ENCODE results near the gene TMEM14A. TPM values are rescaled to one million over a fixed set of nuclear protein-coding genes. Genes with fewer than 3 reads are reported as not detected.
"Not testable (repeated sequence)": the region's sequence is repeated elsewhere in the genome, so short reads cannot be mapped to it uniquely, and the experiment has no call there.

The TMEM14A gene
- total RNA-seq, 2 donors from 2014 or later: 12.1 to 18.1 TPM

DNA sequence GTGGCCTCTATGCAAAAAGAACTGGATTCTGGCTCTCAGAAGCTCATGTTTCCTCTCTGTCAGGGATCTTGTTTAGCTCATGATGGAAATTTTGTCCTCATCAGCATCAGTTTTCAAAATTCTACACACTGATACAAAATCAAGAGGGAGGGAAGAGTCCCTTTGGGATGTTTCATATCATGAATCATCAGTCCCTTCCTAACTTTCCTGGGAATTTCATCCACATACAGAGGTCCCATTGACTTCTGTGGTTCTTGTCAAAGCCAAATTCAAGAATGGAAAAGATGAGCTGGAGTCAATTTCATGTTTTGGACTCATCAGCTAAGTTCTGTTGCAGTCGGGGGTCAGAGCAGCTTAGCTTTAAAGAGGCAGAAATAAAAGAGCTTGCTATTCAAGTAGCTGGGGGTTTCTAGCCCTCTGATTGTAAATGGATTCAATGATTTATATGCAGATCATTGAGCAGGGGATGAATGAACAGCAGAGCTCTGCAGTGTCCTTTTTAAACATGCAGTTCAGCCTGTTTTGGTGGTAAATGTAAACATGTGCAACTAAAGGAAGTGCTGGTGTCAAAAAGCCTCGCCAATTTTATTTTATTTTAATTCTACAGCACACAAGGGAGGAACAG, 21.3 kb upstream of the TMEM14A start:
- no peak for DNase-seq (ENCODE audit: low spot score in 2 of 2)
- no peaks in the 10 kb centered on the region for H3K36me3 Mint-ChIP-seq
- no peak overlapping the region for H3K27ac Mint-ChIP-seq
- H3K9me3 Mint-ChIP-seq: no peaks in the 10 kb centered on the region
- ATAC-seq: no peak

DNA sequence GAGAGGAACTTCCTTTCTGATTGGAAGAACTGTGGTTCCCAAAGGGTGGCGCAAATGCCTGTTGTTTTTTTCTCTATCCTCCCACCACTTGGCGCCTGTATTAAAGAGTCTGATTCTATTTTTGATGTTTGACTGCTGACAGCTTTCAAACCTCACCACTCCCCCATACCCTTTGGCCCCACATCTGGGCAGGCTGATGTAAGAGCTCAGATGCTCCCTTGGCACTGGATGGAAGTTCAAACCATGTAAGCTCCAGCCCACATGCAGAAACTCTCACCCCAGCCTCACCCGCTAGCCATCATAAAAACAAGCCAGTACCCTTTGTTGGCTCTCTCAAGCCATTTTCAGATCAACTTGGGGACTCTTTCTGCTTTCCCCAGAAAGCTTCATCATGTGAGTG, 20.0 kb upstream of the TMEM14A start:
- no peak for ATAC-seq
- H3K9me3 Mint-ChIP-seq: no peaks in the 10 kb centered on the region
- H3K27ac Mint-ChIP-seq: peak overlapping the region in 1 of 2 donors; percentile 27
- no peaks in the 10 kb centered on the region for H3K36me3 Mint-ChIP-seq
- DNase-seq (ENCODE audit: low spot score in 2 of 2): no peak

DNA sequence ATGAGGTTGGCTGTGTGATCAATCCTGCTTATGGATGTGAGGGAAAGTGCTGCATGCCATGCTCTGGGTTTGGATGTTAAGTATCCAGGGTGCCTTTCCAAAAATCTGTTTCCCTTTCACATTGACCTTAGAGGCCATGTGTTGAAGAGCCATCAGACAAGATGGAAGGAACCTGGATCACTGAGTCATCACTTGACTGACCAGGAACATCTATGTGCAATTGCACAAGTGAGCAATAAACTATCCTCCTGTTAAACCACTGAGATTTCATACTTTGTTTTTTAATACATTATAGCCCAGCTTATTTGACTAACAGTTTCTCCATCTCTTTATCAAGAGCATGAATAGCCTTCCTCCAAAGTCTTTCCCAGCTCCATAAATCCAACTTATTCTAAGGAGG, 17.8 kb upstream of the TMEM14A start:
- H3K36me3 Mint-ChIP-seq: no peaks in the 10 kb centered on the region
- ATAC-seq (no peak), DNase-seq (ENCODE audit: low spot score in 2 of 2) (no peak)
- H3K27ac Mint-ChIP-seq: no peak overlapping the region
- H3K9me3 Mint-ChIP-seq: no peaks in the 10 kb centered on the region

DNA sequence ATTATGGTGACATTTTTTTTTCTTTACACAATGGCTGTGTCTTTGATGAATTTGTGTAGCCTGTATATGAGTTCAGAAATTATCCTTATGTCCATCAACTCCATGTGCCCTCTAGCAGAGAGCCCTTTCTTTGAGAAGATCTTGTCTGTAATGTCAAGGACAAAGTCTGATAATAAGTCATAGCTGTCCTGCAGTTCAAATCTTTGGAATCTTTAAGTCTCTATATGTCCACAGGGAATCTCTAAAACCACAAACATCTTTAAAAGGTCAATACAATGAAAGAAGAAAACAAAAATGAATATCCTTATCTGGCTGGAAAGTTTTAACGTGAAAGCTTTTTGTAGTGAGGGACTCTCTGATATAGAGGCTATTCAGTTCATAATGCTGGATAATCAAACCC, 16.9 kb upstream of the TMEM14A start:
- no peak overlapping the region for H3K27ac Mint-ChIP-seq
- no peak for ATAC-seq
- no peaks in the 10 kb centered on the region for H3K36me3 Mint-ChIP-seq
- DNase-seq (ENCODE audit: low spot score in 2 of 2): no peak
- no peaks in the 10 kb centered on the region for H3K9me3 Mint-ChIP-seq

DNA sequence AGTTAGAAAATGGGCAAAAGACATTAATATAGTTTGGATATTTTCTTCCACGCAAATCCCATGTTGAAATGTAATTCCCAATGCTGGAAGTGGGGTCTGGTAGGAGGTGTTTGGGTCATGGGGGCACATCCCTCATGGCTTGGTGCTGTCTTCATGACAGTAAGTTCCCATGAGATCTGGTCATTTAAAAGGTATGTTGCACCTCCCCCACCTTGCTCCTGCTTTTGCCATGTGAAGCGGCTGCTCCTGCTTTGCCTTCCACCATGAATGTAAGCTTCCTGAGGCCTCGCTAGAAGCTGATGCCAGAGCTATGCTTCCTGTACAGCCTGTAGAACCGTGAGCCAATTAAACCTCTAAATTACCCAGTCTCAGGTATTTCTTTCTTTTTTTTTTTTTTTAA, 16.3 kb upstream of the TMEM14A start:
- ATAC-seq (no peak), DNase-seq (ENCODE audit: low spot score in 2 of 2) (no peak)
- no peaks in the 10 kb centered on the region for H3K9me3 Mint-ChIP-seq
- no peaks in the 10 kb centered on the region for H3K36me3 Mint-ChIP-seq
- H3K27ac Mint-ChIP-seq: no peak overlapping the region

DNA sequence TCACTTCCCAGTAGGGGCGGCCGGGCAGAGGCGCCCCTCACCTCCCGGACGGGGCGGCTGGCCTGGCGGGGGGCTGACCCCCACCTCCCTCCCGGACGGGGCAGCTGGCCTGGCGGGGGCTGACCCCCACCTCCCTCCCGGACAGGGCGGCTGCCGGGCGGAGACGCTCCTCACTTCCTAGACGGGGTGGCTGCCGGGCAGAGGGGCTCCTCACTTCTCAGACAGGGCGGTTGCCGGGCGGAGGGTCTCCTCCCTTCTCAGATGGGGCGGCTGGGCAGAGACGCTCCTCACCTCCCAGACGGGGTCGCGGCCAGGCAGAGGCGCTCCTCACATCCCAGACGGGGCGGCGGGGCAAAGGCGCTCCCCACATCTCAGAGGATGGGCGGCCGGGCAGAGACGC, 15.0 kb upstream of the TMEM14A start:
- H3K9me3 Mint-ChIP-seq, ATAC-seq: not testable (repeated sequence)

DNA sequence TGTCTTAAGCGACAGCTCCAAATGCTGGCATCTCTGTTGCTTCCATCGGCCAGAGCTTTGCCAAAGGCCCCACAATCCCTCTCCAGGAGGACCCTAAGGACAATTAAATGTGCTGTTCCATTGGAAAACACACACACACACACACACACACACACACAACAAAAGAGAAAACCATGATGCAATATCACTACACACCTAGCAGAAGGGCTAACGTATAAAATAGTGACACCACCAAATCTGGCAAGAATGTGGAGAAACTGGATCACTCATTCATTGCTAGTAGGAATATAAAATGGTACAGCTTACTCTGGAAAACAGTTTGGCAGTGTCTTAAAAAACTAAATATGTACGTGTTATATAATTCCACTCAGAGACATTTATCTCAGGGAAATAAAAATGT, 13.0 kb upstream of the TMEM14A start:
- DNase-seq (ENCODE audit: low spot score in 2 of 2) (no peak), ATAC-seq (no peak)
- H3K27ac Mint-ChIP-seq: no peak overlapping the region
- H3K9me3 Mint-ChIP-seq: no peaks in the 10 kb centered on the region
- H3K36me3 Mint-ChIP-seq: no peaks in the 10 kb centered on the region

More for the DNA sequence above, 15.0 kb upstream of the TMEM14A start:
- H3K36me3 Mint-ChIP-seq; H3K27ac Mint-ChIP-seq; DNase-seq (ENCODE audit: low spot score in 2 of 2): not testable (repeated sequence)

DNA sequence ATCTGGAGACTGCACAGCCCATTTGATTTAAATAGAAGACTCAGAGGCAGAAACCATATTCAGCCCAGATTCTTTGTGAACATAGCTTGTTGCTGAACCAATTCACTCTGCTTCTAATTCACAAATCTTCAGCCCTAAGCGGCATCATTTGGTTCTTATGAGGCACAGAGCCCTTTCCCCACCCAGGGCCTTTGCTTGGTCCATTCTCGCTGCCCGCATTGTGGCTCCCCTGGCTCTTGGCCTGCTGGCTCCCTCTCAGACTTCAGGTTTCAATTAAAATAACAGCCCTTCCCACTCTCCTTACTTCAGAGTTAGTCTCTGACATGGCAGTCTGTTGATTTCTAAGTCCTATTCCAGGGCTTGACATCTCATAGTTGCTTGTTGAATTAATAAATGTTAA, 9.4 kb upstream of the TMEM14A start:
- Mint-ChIP-seq H3K9me3 (no peaks in the 10 kb centered on the region), H3K27ac (no peak overlapping the region), H3K36me3 (no peaks in the 10 kb centered on the region)
- no peak for ATAC-seq
- no peak for DNase-seq (ENCODE audit: low spot score in 2 of 2)

DNA sequence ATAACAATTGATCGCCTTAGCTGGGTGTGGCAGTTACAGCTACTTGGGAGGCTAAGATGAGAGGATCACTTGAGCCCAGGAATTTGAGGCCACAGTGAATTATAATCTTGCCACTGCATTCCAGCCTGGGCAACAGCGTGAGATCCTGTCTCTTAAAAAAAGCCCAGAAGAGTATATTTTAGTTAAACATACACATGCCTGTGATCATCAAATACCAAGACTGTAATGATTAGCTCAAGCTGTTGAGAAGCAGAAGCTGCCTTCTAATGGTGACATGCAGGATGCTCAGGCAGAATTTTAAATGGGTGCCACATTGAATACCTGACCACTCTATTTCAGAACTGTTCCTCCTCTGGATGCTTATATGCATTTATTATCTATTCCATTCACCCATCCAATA, 8.9 kb upstream of the TMEM14A start:
- ATAC-seq (no peak), DNase-seq (ENCODE audit: low spot score in 2 of 2) (no peak)
- no peak overlapping the region for H3K27ac Mint-ChIP-seq
- H3K9me3 Mint-ChIP-seq: no peaks in the 10 kb centered on the region
- H3K36me3 Mint-ChIP-seq: no peaks in the 10 kb centered on the region

DNA sequence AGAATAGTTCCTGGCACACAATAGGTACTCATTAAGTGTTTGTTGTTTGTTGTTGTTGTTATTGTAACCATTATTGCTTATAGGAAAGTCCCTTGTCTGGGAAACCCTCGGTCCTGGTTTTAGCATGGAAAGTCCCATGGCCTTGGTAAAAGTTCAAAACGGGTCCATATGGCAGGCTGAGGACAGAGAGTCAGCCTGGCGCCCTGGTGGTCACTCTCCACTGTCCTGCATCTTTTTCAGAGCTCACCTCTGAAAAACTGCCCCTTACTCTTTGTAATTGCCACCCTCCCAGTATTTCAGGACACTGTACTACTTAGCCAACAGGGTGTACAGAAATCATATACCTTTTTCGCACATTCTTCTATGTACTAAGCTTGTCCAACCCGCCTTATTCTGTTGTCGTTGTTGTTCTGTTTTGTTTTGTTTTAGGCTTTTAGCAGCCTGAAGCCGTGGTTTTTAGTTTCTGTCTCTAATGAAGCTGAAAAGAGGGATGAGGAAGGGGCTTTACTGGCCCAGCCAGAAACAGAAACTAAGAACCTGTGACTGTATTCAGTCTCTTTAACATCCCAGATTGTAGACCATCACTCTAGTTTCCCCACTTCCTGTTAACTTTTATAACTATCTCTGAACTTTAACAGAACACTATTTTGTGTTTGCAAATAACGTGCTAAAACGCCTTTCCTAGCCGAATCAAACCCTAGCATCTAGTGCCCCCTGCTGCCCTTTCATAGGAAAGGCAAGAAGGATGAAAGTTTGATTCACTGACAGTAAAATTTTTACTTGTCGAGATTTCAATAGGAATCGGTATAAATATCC, 7.6 kb upstream of the TMEM14A start:
- ATAC-seq: peak; percentile 35 to 53
- no peaks in the 10 kb centered on the region for H3K36me3 Mint-ChIP-seq

DNA sequence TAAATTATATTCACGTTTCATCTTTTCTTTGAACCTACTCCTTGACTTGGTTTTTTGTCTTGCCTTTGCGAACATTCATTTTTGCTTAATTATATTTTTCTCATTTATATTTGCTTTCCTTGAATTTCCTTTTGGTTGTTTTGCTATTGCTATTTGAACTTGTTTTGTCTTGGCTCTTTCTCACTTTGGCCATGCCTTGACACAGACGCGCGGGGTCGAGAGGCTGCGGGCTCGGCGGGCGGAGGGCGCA, 7.1 kb upstream of the TMEM14A start:
- no peaks in the 10 kb centered on the region for H3K9me3 Mint-ChIP-seq
- no peaks in the 10 kb centered on the region for H3K36me3 Mint-ChIP-seq
- DNase-seq (ENCODE audit: low spot score in 2 of 2): no peak
- no peak overlapping the region for H3K27ac Mint-ChIP-seq
- ATAC-seq: no peak

More for the DNA sequence above, 7.6 kb upstream of the TMEM14A start:
- peak in 1 of 2 donors; percentile 39 for DNase-seq (ENCODE audit: low spot score in 2 of 2)
- no peaks in the 10 kb centered on the region for H3K9me3 Mint-ChIP-seq
- H3K27ac Mint-ChIP-seq: no peak overlapping the region

DNA sequence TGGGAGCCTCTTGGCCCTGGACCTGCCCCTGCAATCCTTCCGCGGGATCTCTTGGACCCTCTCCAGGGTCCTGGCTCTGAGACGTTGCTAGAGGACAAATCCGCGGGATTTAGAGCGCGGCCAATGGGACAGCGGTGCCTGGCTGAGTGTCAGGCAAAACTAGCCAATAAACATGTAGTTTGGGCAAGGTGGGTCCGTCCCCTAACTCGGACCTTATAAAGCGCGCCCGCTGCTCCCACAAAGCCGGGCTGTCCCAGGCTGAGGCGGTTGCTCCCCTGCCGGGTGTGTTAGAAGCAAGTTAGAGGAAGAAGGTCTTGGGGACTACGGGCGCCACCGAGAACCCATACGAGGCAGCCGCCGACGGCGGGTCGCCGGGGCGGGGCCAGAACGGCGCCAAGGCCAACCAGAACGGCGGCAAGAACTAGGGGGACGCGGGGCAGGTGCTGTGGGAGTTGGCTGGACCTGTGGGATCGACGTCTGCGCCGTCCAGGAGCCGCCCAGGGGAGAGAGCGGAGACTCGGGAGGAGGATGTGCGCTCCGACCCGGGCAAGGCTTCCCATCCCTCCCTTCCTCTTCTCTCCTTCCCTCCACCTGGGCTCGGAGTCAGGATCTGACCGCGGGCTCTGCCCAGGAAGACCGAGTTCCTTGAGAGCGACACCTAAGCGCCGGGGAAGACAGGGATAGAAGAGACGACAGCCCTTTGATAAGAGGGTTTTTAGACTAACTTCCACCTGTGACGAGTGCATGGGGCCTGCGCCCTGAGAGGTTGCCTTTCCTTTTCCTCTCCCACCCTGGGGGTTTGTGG, 6.5 kb upstream of the TMEM14A start:
- DNase-seq (ENCODE audit: low spot score in 2 of 2): peak; percentile 73 to 91
- peak; percentile 96 to 99 for ATAC-seq
- Mint-ChIP-seq H3K27ac (no peak overlapping the region), H3K36me3 (no peaks in the 10 kb centered on the region), H3K9me3 (no peaks in the 10 kb centered on the region)

DNA sequence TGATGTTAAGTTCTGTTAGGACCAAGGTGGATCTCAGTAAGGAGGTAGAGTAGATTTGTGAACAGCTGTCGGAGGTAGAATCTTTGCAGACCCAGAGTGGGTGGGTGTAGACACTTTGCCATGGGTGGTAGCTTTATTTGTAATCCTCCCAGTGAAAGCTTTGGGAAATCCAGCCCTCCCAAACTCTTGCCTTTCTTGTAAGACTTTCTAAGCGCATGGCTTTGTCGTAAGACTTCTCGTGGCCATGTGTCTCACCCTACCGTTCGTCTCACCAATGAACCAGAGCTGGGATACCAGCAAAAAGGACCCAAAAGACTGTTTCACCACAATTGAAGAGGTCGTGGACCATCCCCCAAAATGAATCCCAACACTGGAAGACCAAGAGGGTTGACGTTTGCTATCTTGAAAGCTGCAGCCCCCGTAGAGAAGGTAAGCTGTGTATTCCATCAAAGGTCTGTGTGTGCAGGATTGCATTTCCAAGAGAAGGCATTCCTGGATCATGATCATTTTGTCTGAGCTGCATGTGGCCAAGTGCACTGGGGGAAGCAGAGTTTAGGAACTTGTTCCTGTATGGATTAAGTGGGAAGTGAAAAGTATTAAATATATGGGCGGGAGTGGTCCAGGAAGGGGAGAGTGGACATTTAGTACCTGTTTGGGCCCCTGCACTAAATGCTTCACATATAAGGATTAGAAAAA, 5.8 kb upstream of the TMEM14A start:
- DNase-seq (ENCODE audit: low spot score in 2 of 2) (no peak), ATAC-seq (no peak)
- Mint-ChIP-seq H3K36me3 (no peaks in the 10 kb centered on the region), H3K27ac (no peak overlapping the region), H3K9me3 (no peaks in the 10 kb centered on the region)

DNA sequence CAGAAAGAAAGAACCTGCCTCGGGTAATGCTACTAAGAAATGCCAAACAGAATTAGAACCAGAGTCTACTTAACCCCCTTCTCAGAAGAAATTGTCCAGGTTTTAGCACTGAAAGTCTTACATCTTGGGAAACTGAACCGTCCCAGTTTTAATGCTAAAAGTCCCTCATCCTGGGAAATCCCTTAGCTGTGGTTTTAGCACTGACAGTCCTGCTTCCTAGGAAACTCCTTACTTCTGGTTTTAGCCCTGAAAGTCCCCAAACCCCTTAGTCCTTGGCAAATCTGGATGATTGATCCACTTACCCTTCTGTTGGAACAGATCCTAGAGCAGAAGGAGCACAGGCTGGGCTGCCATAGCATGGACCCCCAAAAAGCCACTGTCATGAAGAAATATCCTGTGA, 4.8 kb upstream of the TMEM14A start:
- H3K27ac Mint-ChIP-seq: no peak overlapping the region
- DNase-seq (ENCODE audit: low spot score in 2 of 2) (no peak), ATAC-seq (no peak)
- no peaks in the 10 kb centered on the region for H3K9me3 Mint-ChIP-seq
- no peaks in the 10 kb centered on the region for H3K36me3 Mint-ChIP-seq

DNA sequence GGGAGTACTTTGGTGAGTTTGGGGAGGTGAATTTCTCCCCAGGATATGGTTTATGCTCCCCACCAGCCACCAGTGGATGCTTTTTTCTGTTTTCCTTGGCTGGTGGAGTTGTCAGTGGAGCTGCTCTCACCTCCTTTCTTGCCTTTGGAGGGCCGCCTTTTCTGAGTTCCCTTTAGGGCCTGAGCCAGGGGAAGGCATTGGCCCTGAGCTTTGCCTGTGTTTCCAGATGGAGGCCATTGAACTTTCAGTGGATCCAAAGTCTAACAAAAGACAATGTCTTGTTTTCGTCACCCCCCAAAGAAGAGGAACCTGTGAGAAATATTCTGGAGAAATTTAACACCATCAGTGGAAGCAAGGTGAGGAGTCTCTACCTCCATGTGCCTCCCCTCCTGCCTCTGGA, 4.4 kb upstream of the TMEM14A start:
- no peak for ATAC-seq
- Mint-ChIP-seq H3K27ac (no peak overlapping the region), H3K36me3 (no peaks in the 10 kb centered on the region), H3K9me3 (no peaks in the 10 kb centered on the region)
- no peak for DNase-seq (ENCODE audit: low spot score in 2 of 2)

DNA sequence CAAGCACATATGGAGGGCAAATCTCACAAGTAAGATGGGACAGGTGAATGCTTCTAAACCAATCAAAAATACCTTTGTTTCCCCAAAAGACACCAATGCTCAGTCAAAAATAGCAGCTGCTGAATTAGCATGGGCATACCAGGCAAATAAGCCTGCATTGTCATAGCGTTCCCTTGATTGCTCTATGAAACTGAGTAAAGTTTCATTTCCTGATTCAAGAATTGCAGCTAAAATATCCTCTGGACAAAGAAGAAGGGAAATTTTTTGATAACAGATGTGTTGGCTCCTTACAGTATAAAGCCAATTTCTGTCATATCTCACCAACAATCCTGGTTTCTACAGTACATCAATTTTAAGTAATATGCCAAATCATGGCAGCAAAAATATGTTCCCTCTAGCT, 3.3 kb upstream of the TMEM14A start:
- ATAC-seq (no peak), DNase-seq (ENCODE audit: low spot score in 2 of 2) (no peak)
- Mint-ChIP-seq H3K9me3 (no peaks in the 10 kb centered on the region), H3K27ac (no peak overlapping the region), H3K36me3 (no peaks in the 10 kb centered on the region)

DNA sequence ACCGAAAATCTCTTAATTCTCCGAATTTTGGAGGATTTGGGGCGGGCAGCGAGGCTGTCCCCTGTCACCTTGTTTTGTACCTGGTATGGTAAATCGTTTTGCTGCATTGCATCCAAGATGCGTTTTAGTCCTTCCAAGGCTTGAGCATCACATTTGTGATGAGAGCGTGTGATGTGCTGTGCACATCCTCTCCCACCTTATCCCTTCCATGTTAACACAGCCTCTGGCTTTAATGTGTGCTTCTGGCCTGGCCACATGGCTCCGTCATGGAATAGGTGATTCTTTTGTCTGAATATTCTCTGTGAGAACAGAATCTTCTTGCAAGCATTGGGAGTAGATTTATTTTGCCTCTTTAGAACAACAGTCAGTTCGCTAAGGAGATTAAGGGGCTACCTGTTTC, 763 bp downstream of the TMEM14A start:
- H3K27ac Mint-ChIP-seq: peak overlapping the region; percentile 51 to 76
- no peak for DNase-seq (ENCODE audit: low spot score in 2 of 2)
- H3K36me3 Mint-ChIP-seq: peaks cover 0 to 6% of the 10 kb centered on the region in 2 donors
- no peak for ATAC-seq
- H3K9me3 Mint-ChIP-seq: no peaks in the 10 kb centered on the region
